ENCODE measurements around the gene KCTD15. TPM values are rescaled to one million over a fixed set of nuclear protein-coding genes. Genes with fewer than 3 reads are reported as not detected.

KCTD15 gene
- total RNA-seq, 1 donor from 2014 or later = 28.2 TPM

DNA sequence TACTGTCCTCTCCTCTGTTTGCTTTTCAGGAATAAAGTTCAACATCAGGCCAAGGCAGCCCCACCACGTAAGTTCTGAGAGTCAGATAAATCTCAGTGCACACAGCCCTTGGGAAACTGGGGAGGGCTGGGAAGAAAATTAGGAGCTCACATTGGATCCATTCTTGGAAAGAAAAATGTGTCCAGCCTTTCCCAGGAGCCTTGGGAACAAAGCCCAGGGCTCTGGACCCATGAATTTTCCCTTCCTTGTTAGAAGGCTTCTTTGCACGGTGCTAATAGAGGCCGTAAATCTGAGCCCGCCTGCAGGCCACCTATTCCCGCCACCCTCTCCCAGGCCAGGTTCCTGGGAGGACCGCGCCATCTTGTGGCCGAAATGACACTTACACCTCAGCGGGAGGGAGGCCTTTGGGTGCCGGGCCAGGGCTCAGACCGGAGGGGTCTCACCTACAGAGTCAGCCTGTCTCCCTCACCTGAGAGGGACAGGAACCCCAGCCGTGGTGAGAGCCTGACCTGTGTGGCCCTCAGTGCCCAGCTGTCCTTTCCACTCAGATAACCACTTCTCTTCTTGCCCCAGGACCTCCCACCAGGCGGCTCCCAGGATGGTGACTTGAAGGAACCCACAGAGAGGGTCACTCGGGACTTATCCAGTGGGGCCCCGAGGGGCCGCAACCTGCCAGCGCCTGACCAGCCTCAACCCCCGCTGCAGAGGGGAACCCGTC, 25.1 kb upstream of the KCTD15 start:
- DNase-seq (ENCODE audit: low read depth) = no peak

DNA sequence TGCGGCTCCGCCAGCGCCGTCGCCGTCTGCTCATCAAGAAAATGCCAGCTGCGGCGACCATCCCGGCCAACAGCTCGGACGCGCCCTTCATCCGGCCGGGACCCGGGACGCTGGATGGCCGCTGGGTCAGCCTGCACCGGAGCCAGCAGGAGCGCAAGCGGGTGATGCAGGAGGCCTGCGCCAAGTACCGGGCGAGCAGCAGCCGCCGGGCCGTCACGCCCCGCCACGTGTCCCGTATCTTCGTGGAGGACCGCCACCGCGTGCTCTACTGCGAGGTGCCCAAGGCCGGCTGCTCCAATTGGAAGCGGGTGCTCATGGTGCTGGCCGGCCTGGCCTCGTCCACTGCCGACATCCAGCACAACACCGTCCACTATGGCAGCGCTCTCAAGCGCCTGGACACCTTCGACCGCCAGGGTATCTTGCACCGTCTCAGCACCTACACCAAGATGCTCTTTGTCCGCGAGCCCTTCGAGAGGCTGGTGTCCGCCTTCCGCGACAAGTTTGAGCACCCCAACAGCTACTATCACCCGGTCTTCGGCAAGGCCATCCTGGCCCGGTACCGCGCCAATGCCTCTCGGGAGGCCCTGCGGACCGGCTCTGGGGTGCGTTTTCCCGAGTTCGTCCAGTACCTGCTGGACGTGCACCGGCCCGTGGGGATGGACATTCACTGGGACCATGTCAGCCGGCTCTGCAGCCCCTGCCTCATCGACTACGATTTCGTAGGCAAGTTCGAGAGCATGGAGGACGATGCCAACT, 24.4 kb upstream of the KCTD15 start:
- no peak for DNase-seq (ENCODE audit: low read depth)

DNA sequence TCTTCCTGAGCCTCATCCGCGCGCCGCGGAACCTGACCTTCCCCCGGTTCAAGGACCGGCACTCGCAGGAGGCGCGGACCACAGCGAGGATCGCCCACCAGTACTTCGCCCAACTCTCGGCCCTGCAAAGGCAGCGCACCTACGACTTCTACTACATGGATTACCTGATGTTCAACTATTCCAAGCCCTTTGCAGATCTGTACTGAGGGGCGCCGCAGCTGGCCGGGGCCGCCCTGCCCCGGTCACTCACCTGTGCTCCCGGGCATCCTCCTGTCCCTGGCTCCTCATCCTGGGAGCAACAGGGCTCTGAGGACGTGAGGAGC, 23.9 kb upstream of the KCTD15 start:
- no peak for DNase-seq (ENCODE audit: low read depth)

DNA sequence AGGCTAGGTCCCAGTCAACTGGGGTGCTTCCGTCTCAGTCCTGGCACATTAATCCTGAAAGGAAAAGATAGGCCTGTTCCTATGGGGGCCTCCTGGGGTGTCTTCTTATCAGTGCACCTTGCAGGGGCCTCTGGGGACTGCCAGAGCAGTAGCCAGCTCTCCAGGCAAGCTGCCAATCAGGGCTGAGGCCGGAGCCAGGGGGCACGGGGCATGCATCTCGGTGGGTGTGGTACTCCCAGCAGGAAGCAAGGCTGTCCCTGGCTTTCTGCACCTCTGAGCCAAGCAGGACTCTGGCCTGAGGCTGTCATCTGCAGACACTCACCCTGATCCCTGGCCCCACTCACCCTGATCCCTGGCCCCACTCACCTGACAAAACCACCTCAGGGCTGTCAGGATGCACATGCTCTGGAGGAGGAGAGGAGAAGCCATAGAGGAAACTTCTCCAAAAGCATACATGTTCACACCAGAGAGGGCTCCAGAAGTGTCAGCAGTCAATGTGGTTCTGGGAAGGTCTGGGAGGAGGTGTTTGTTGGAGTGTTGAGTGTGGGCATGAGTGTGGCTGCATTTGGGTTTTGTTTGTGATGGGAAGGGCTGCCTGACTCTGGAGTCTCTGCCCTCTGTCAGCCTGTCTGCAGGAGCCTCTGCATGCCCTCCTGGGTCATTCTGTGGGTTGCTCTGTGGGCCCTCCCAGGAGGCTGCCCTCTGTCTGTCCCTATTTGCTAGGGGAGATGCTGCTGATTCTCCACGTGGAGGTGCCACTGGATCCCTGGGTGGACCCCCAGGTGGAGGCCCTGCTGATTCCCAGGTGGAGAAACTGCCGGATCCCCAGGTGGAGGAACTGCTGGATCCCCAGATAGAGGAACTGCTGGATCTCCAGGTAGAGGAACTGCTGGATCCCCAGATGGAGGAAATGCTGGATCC, 22.7 kb upstream of the KCTD15 start:
- no peak for DNase-seq (ENCODE audit: low read depth)

DNA sequence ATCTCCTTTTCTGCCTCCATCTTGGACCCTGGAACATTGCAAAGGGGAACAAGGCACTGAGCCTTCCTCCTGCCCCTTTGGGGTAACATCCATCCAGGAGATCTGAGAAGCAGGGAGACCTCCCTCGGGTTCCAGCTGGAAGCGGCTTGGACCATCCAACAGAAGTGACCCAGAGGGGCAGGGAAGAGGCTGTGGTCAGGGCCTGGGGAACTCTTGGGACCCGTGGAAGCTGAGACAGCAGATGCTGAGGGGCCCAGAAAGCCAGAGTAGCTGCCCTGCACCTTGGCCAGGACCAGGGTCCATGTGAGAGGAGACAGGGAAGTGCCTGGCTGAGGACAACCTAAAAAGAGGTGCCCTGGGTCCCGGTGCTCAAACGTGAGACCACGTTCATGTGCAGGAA, 21.9 kb upstream of the KCTD15 start:
- DNase-seq (ENCODE audit: low read depth) = no peak

DNA sequence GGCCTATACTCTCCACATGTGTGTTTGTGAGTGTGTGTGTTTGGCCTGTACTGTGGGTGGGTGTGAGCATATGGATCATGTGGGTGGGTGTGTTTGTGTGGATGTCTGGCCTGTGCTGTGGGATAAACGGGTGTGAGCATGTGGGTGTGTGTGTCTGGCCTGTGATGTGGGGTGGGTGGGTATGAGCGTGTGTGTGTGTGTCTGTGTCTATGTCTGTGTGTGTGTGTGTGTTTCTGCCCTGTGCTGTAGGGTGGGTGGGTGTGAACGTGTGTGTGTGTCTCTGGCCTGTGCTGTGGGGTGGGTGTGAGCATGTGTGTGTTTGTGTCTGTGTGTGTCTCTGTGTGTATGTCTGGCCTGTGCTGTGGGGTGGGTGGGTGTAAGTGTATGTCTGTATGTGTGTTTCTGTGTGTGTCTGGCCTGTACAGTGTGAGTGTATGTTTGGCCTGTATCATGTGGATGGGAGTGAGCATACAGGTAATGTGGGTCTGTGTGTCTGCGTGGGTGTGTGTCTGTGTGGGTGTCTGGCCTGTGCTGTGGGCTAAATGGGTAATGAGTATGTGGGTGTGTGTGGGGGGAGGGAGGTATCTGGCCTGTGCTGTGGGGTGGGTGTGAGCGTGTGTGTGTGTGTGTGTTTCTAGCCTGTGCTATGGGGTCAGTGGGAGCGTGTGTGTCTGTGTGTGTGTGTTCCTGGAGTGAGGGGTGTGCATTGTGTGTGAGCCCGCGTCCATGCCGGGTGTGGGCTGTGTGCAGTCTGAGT, 20.8 kb upstream of the KCTD15 start:
- no peak for DNase-seq (ENCODE audit: low read depth)

DNA sequence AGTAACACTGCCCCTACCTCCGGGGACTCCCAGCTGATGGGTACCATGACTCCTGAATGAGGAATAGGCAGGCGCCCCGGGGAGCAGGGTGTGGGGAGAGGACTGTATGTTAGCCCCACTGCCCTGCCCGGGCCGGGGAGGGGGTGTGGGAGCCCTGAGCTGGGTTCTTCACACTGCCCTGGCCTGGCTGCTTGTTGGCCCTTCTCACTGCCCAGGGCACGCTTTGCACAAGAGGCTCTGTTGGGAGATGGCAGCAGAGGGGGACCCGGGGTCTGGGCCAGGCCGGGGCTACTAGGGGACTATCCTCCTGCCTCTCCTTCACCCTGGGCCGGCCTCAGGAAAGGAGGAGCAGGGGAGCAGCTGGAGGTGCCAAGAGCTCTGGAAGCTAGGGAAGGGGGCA, 19.3 kb upstream of the KCTD15 start:
- DNase-seq (ENCODE audit: low read depth) = no peak

DNA sequence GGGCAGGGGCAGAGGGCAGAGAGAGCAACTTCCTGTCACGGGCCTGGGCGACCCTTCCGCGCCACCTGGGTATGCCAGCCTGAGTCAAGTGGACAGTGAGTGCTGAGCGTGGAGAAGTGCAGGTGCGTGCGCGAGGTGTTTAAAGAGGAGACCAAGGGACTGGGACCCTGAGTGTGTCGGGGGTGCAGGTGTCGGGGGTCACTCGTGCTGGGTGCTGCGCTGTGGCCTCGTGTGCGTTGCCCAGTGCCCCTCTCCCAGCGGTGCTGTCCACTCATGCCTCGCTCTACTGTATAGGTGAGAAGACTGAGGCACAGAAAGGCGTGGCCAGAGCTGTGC, 18.9 kb upstream of the KCTD15 start:
- no peak for DNase-seq (ENCODE audit: low read depth)

DNA sequence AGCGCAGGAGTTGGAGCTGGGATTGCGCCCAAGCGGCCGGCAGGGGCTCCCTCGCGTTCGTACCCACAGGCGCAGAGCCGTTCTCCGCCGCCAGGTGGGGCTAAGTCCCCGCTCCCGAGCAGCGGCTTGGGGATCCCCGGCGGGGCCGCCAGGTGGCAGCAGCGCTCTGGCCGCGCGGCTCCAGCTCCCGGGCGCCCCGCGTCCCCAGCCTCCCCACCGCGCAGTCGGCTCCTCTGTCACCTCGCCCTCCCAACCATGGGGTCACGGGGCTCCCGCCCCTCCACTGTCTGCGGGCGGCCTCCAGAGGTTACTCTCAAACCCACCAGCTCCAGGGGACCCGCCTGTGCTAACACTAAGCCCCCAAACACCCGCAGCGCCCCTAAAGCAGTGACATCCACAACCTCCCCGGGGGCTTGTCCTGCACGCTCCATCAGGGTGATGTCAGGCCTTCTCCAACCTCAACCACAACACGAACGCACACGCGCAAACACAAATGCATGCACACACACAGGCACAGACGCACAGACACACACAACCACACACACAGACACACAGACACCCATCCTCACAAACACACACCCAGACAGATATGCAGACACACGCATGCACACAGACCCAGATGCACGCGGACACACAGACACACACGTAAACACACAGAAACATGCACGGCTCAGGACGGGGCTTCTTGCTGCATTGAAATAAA, 18.4 kb upstream of the KCTD15 start:
- peak; percentile 18 for DNase-seq (ENCODE audit: low read depth)

DNA sequence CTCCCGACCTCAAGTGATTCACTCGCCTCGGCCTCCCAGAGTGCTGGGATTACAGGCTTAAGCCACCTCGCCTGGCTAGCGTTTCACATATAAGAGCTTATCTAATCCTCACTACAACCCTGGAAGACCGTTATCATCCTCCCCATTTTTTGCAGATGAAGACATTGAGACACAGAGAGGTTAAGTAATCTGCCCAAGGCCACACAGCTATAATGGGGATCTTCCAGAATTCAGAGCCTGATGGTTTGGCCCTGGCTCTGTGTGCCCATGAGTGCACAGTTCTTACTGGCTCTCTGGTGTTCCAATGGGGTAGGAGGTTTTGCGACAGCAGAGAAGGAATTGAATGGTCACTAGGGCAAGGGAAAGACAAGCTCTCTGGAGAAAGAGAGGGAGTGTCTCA, 16.8 kb upstream of the KCTD15 start:
- no peak for DNase-seq (ENCODE audit: low read depth)

DNA sequence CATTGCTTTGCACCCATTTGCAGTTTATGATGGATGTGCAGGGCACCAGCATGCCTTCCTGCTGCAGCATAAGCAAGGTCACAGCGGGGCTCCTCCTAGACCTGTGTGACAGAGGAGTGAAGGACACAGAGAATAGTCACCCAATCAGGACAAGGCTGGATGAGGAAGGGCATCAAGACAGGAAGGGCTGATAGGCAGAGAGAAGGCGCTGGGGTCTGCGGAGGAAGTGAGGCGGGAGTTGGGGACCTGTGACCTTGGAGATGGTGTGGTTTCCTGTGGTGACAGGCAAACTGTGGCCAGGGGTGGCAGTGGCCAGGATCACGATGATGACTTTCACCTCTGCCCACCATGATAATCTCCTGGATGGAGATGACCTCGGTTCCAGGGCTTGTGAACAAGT, 16.4 kb upstream of the KCTD15 start:
- no peak for DNase-seq (ENCODE audit: low read depth)

DNA sequence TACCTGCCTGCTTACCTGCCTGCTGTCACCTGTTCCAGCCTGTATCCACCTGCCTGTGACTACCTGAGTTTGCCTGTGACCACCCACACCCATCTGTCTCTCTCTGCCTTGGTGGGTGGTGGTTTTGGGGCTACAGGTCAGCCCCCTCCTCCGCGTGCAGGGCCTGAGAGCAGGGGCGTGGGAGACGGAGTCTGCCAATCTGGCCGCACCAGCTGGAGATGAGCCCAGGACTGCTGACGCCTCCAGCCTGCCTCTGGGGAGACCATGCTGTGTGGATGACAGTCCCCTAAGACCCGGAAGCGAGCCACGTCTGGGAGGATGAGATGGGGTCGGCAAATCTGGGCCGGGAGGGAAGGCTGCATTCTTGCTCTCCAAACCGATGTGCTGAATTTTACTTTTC, 15.9 kb upstream of the KCTD15 start:
- no peak for DNase-seq (ENCODE audit: low read depth)

DNA sequence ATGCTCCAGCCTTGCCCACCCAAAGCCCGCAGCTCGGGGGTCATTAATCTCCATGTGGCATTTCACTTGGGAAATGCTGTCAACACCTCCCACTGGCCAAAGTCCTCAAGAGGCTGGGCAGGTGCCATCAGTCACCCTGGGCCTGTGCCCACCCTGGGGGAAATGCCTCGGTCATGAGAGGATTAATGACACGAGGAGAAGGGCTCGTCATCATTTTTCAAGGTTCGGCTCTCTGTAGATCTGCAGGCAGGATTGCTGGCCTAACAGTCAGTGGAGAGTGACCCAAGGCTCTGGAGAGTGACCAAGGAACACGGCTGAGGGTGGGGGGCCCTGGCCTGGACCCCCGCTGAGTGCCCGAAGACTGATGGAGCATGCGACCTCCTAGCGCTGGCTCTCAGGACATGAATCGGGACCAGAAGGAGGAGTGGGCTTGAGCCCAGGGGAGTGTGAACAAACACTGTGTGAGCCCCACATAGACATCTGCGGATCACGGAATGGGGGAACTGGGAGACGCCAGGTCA, 15.2 kb upstream of the KCTD15 start:
- no peak for DNase-seq (ENCODE audit: low read depth)

DNA sequence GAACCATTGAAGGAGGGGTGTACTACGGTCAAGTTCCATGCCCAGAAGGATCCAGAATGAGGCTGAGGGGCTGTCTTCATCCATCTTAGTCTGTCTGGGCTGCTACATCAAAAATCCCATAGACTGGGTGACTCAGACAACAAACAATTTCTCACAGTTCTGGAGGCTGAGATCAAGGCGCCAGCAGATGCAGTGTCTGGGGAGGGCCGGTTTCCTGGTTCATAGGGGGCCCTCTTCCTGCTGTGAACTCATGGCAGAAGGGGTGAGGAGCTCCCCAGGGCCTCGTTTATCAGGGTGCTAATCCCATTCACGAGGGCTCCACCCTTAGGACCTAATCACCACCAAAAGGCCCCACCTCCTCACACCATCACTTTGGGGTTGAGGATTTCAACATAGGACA, 14.7 kb upstream of the KCTD15 start:
- DNase-seq (ENCODE audit: low read depth) = no peak

DNA sequence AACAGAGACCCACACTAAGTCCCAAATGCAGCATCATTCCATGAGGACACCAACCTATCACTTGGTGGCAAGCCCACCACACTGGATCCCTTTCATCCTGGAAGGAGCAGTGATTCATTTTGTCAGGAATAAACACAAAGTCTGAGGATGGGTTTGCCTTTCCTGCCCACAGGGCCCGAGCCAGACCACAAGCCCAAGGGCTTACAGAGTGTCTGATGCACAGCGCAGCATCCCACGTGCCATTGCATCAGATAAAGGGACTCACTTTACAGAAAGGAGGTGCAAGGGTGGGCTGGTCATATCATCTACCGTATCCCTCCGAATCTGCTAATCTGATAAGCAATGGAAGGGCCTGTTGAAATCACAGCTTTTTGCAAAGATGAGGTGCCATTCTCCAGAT, 12.2 kb upstream of the KCTD15 start:
- no peak for DNase-seq (ENCODE audit: low read depth)

DNA sequence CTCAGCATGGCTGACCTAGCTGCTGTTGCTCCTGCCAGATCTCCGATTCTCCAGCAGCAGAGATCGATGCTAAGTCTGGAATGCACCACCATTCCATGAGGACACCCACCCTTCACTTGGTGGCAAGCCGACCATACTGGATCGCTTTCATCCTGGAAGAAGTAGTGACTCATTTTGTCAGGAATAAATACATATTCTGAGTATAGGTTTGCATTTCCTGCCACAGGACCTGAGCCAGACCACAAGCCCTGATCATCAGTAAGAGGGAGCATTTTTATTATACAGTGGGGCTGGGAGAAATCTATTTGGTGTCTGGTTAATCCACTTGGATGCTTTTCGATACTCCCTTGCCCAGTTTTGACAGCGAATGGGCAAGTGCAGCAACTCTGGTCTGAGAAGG, 10.9 kb upstream of the KCTD15 start:
- no peak for DNase-seq (ENCODE audit: low read depth)

DNA sequence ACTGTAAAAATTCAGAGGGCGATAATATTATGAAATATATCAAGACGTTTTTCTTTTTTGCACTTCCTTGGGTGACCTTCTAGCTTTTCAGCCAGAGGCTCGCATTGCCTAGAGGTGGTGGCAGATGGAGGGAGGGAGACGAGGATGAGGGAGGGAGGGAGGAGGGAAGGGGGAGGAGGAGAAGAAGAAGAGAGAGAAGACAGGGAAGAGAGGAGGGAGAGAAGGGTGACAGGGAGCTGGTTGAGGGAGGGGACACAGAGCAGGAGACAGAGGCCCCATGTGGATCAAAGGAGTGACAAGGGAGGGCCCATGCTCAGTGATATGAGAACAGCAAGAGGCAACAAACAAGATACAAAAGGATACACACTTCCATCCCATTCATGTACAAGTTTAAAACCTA, 8.0 kb upstream of the KCTD15 start:
- no peak for DNase-seq (ENCODE audit: low read depth)

DNA sequence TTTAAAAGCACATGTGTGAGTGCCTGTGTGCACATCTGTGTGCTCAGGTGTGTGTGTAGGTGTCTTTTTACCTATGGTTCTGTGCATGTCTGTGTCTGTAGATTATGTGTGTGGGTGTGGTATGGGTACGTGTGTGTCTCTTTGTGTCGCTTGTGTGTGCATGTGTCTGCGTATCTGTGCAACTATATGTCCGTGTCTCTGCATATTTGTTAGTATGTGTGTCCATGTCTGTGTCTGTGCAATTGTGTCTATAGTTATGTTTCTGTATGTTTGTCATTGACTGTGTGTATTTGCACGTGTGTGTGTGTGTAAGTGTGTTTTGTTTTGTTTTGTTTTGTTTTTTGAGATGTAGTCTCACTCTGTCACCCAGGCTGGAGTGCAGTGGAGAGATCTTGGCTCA, 7.3 kb upstream of the KCTD15 start:
- DNase-seq (ENCODE audit: low read depth) = no peak

DNA sequence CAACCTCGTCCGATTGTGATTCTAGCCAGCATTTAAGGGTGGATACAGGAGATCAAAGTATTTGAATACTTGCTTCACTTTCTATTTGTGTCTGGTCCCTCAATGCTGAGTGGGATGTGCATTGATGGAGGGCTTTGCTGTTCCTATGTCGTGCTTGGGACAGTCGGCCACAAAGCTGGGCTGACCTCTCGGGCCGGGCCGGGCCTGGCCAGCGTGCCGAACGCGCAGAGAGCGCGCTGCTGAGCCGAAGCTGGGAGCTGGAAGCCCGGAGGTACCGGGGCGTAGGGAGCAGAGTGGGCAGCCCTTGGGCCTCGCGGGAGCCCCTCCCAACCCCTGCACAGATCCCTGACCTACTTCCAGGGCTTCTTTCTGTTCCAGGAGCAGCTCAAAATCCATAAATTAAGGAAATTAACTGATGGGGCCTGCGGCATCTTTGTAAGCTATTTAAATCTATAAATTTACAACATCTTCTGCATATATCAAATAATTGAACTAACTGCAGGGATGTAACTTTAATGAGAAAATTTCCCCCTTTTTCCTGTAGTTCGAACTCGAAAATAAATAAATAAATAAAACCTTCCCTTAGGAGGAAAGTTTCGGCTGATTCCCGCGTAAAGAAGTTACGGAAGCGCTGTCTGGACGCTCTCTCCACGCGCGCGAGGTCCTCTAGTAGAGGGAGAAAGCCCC, 1.8 kb upstream of the KCTD15 start:
- DNase-seq (ENCODE audit: low read depth) = no peak

DNA sequence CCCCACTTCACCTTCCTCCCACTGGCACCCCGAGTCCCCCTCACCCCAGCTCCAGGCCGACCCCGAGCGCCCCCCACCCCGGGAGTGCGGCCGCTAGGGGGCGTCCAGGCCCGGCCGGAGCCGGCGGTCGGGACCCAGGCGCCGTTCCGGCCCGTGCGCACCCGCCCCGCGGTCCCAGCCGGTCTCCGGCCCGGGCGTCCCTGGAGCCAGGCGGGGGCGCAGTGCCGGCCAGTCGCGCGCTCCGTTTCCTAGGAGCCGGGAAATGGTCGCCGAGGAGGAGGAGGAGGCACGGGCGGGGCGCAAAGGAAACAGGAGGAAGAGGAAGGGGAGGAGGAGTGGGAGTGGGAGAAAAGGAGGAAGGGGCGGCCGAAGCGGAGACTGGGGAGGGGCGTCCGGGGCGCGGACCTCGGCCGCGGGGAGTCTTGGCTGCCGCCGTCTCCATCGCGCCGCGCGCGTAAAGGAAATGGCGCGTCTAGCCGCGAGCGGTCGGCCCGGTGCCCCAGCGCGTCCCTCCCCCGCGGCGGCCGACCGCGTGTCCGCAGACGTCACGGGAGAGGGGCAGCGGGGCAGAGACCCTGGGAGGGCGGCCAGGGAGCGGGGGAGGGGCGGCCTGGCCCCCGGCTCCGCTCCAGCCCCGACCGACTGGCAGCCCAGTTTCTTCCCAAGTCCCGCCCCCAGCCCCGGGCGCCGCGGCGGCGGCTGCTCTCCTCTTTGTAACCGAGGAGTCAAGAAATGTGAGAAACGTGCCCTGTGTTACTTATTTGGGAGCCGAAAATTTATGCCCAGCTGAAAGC, 1.1 kb upstream of the KCTD15 start:
- DNase-seq (ENCODE audit: low read depth) = peak; percentile 57
